AG04450 (cell line): ENCODE results near the gene CIAO1. TPM values are rescaled to one million over a fixed set of nuclear protein-coding genes. Genes with fewer than 3 reads are reported as not detected.
A peak's percentile ranks its signal among the peaks of the same experiment; 100 is the strongest.

Experiments used
- CTCF ChIA-PET: fragments of 300-600, 350-600 bp; formaldehyde crosslinking; extraction: SDS; loops from one replicate; lab custom pipeline; 2022; ENCODE audit warnings: antibody characterized with exemption, inconsistent platforms; lab: Charles Lee
- POLR2A ChIA-PET: fragments of 350-600 bp; formaldehyde crosslinking; extraction: SDS; loops from one replicate; lab custom pipeline; 2021; ENCODE audit warnings: antibody characterized with exemption, inconsistent platforms; lab: Yijun Ruan, JAX
- DNase-seq: peaks from one replicate; pipeline ENCODE4 v3.0.0-alpha.2; 2011; ENCODE audit warnings: low read depth, low spot score
- H3K27ac ChIP-seq: one replicate; pipeline ENCODE4 v1.5.1; 2012; ENCODE audit warnings: low read depth, low read length, control low read depth
- H3K27me3 ChIP-seq: one replicate; pipeline ENCODE4 v1.6.0; 2012; ENCODE audit warnings: low read length; ENCODE audit not compliant: control insufficient read depth, insufficient read depth
- H3K4me3 ChIP-seq: 2 replicates; pipeline ENCODE4 v1.5.1; 2011; ENCODE audit warnings: mild to moderate bottlenecking, low read depth, low read length, control low read depth
- H3K9me3 ChIP-seq: 2 replicates; pipeline ENCODE4 v1.5.1; 2012; ENCODE audit warnings: low read length; ENCODE audit not compliant: control insufficient read depth, insufficient read depth
- polyA plus RNA-seq: library from polyadenylated mRNA; depleted of rRNA; stranded (reverse); fragments of >200 nt; gene quantifications from 2 replicates; pipeline ENCODE4 v1.2.3, GENCODE V29; 2011
- TF ChIP-seq, protein P1 (sequence below): IDR thresholded peaks from 2 replicates; pipeline ENCODE4 v1.5.1; 2011; ENCODE audit warnings: low read depth, low read length, control low read depth, inconsistent platforms

Gene CIAO1
- polyA plus RNA-seq, 1 experiment: 65.2 TPM

DNA sequence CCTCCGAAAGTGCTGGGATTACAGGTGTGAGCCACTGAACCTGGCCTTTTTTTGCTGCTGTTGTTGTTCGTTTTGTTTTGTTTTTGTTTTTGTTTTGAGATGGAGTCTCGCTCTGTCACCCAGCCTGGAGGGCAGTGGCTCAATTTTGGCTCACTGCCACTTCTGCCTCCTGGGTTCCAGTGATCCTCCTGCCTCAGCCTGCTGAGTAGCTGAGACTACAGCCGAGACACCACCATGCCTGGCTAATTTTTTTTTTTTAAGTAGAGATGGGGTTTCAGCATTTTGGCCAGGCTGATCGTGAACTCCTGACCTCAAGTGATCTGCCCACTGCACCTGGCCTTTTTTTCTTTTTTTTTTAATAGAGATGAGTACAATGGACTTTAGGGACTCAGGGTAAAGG is 22.2 kb upstream of the CIAO1 start:
- Histone ChIP-seq H3K9me3 (0 out of 2 replicates have a peak, but pooled peaks cover 4% of the 10 kb centered on the region), H3K27me3 (no peaks in the 10 kb centered on the region), H3K4me3 (no peak overlapping the region), H3K27ac (no peak overlapping the region)
- CTCF ChIA-PET: no interaction called here
- TF ChIP-seq, protein P1, sequence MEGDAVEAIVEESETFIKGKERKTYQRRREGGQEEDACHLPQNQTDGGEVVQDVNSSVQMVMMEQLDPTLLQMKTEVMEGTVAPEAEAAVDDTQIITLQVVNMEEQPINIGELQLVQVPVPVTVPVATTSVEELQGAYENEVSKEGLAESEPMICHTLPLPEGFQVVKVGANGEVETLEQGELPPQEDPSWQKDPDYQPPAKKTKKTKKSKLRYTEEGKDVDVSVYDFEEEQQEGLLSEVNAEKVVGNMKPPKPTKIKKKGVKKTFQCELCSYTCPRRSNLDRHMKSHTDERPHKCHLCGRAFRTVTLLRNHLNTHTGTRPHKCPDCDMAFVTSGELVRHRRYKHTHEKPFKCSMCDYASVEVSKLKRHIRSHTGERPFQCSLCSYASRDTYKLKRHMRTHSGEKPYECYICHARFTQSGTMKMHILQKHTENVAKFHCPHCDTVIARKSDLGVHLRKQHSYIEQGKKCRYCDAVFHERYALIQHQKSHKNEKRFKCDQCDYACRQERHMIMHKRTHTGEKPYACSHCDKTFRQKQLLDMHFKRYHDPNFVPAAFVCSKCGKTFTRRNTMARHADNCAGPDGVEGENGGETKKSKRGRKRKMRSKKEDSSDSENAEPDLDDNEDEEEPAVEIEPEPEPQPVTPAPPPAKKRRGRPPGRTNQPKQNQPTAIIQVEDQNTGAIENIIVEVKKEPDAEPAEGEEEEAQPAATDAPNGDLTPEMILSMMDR: no peak
- DNase-seq: no peak
- POLR2A ChIA-PET: no interaction called here

DNA sequence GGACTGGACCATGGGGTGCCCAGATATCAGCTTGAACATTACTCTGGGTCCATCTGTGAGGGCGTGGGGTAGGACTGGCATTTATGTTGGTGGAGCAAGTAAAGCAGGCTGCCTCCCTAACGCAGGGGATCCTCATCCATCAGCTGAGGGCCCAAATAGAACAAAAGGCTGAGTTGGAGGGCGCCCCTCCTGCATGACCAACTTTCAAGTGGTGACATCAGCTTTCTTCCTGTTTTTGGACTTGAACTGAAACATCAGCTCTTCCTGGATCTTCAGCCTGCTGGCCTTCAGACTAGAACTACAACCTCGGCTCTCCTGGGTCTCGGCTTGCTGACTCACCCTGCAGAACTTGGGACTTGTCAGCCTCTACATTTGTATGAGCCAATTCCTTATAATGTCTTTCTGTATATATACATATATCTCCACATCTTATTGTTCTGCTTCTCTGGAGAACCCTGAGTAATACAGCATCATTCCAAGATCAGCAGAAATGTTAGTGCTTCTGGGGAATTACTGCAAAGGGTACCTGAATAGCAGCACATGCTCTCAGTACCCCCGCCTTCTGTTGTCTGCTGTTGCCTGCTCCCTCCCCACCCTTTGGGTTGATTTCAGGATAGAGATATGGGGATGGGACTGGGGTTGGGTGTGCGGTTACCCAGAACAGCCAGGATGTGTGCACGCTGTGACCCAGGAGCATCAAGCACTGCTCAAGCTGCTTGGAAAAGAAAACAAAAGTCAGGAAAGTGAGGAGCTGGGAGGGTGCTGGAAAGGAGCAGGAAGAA is 20.2 kb upstream of the CIAO1 start:
- CTCF ChIA-PET: interaction anchor here (1.2 to 1.8 kb wide), 2 partner anchors 15 to 71 kb away, joined by 3 to 5 read pairs; no protein-coding TSS in a partner anchor
- H3K27ac ChIP-seq: peak overlapping the region; percentile 21
- DNase-seq: no peak

DNA sequence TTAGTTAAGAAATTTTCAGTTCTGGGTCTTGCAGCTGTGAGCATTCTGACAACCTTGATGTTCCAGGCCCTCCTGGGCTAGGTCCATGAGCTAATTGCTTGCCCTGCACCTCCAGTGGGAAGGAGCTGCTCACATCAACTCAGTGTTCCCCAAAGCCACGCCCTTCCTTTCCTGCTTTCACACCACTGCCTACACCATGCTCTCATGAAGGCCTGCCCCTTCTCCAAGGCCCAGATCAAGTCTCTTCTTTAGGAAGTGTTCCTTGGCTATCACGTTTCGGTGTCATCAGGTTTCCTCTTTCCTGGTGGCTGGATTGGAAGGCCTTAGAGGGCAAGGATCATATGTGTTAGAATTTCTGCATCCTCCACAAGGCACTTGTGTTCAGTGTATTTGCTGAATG is 19.0 kb upstream of the CIAO1 start:
- TF ChIP-seq, protein P1: no peak
- ChIA-PET POLR2A (no interaction called here), CTCF (interaction anchor here (1.8 kb wide), 1 partner anchor 73 kb away, joined by 5 read pairs; no protein-coding TSS in a partner anchor)
- Histone ChIP-seq H3K27ac (no peak overlapping the region), H3K27me3 (no peaks in the 10 kb centered on the region), H3K4me3 (no peak overlapping the region), H3K9me3 (0 out of 2 replicates have a peak, but pooled peaks cover 4% of the 10 kb centered on the region)
- no peak for DNase-seq

More for the DNA sequence above, 20.2 kb upstream of the CIAO1 start:
- H3K9me3 ChIP-seq: 0 out of 2 replicates have a peak, but pooled peaks cover 4% of the 10 kb centered on the region
- POLR2A ChIA-PET: interaction anchor here (0.6 kb wide), 1 partner anchor 107 kb away, joined by 4 read pairs; no protein-coding TSS in a partner anchor
- no peak overlapping the region for H3K4me3 ChIP-seq
- H3K27me3 ChIP-seq: no peaks in the 10 kb centered on the region
- TF ChIP-seq, protein P1: no peak

DNA sequence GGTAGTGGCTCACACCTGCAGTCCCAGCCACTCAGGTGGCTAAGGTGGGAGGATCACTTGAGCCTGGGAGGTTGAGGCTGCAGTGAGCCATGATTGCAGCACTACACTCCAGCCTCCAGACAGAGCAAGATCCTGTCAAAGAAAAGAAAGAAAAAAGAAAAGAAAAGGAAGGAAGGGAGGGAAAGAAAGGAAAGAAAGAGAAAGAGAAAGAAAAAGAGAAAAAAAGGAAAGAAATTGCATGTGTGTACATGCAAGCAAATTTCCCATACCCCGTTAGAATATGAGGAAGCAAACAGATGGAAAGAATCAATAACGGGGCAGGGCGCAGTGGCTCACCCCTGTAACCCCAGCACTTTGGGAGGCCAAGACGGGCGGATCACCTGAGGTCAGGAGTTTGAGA is 18.1 kb upstream of the CIAO1 start:
- CTCF ChIA-PET: interaction anchor here (1.8 kb wide), 1 partner anchor 74 kb away, joined by 5 read pairs; no protein-coding TSS in a partner anchor
- POLR2A ChIA-PET: no interaction called here
- H3K4me3 ChIP-seq: no peak overlapping the region

More for the DNA sequence above, 18.1 kb upstream of the CIAO1 start:
- no peak overlapping the region for H3K27ac ChIP-seq
- TF ChIP-seq, protein P1: no peak
- H3K27me3 ChIP-seq: no peaks in the 10 kb centered on the region
- DNase-seq: no peak
- 0 out of 2 replicates have a peak, but pooled peaks cover 4% of the 10 kb centered on the region for H3K9me3 ChIP-seq
